B cell (primary cell): Measurements from ENCODE around the gene LRRC25. TPM values are rescaled to one million over a fixed set of nuclear protein-coding genes. Genes with fewer than 3 reads are reported as not detected.
A peak's percentile ranks its signal among the peaks of the same experiment; 100 is the strongest.

Experiments used
- ATAC-seq: fragments of 200-7000 bp; cut with Tn5 transposase; one replicate; pipeline ENCODE4 v1.10.0; 2021; ENCODE audit warnings: low read depth, mild to moderate bottlenecking, moderate number of reproducible peaks, moderate library complexity
- CTCF ChIA-PET: fragments of 350-600 bp; sonication (Branson Sonifier 250); formaldehyde crosslinking; loops from one replicate; lab custom pipeline; 2021; ENCODE audit warnings: antibody characterized with exemption, inconsistent platforms; lab: Charles Lee
- POLR2A ChIA-PET: fragments of 350-600 bp; sonication (Branson Sonifier 250); formaldehyde crosslinking; loops from one replicate; lab custom pipeline; 2021; ENCODE audit warnings: antibody characterized with exemption; lab: Charles Lee
- DNase-seq: peaks from one replicate; pipeline ENCODE4 v3.0.0; 2013
- H2AFZ ChIP-seq: 2 replicates; pipeline ENCODE4 v1.6.1; 2012; ENCODE audit warnings: mild to moderate bottlenecking, low read depth, low read length; ENCODE audit not compliant: insufficient read depth, poor library complexity, severe bottlenecking
- H3K27ac ChIP-seq, 2 donors: 1 replicate in 1 of 2; 2 replicates in 1 of 2; pipeline ENCODE4 v1.5.1; 2012 to 2013; ENCODE audit warnings: low read length in 2 of 2, mild to moderate bottlenecking in 2 of 2, moderate library complexity in 1 of 2
- H3K27me3 ChIP-seq, 4 experiments: fragments of 200-600 bp in 1 of 4; sonication (generic) in 1 of 4; replicated peaks in 1 of 4; 1 replicate in 2 of 4; 2 replicates in 2 of 4; pipeline versions ENCODE4 v1.6.1 to v1.7.0; 2013 to 2016; ENCODE audit warnings: low read length in 3 of 4, mild to moderate bottlenecking in 2 of 4, mixed read lengths in 1 of 4, moderate library complexity in 1 of 4; ENCODE audit not compliant: insufficient read depth in 4 of 4, control insufficient read depth in 3 of 4; ENCODE audit errors: control extremely low read depth in 1 of 4
- H3K36me3 ChIP-seq, 2 experiments: replicated peaks in 1 of 2; 1 replicate in 1 of 2; 2 replicates in 1 of 2; pipeline versions ENCODE4 v1.6.1 to v1.7.1; 2013; ENCODE audit warnings: low read length in 1 of 2; ENCODE audit not compliant: insufficient read depth in 2 of 2, control insufficient read depth in 1 of 2; ENCODE audit errors: control extremely low read depth in 1 of 2, extremely low read depth in 1 of 2
- H3K4me1 ChIP-seq, 2 donors: fragments of 200-600 bp in 1 of 2; sonication (generic) in 1 of 2; 1 replicate in 1 of 2; 2 replicates in 1 of 2; pipeline versions ENCODE4 v1.5.1 to v1.6.1; 2013 to 2017; ENCODE audit warnings: low read length in 2 of 2; ENCODE audit not compliant: control insufficient read depth in 2 of 2, insufficient read depth in 2 of 2
- H3K4me2 ChIP-seq: replicated peaks from 2 replicates; pipeline ENCODE3; 2012; ENCODE audit warnings: mild to moderate bottlenecking, low read depth, low read length; ENCODE audit not compliant: poor library complexity, severe bottlenecking
- H3K4me3 ChIP-seq, 5 experiments: fragments of 200-600 bp in 1 of 5; sonication (generic) in 1 of 5; 1 replicate in 3 of 5; 2 replicates in 2 of 5; pipeline versions ENCODE4 v1.5.1 to v1.7.0; 2011 to 2016; ENCODE audit warnings: low read length in 4 of 5, mild to moderate bottlenecking in 4 of 5, low read depth in 2 of 5, control low read depth in 1 of 5, moderate library complexity in 1 of 5; ENCODE audit not compliant: insufficient read depth in 1 of 5; ENCODE audit errors: control extremely low read depth in 1 of 5, extremely low read depth in 1 of 5
- H3K79me2 ChIP-seq: fragments of 200-600 bp; sonication (generic); one replicate; pipeline ENCODE4 v1.6.0; 2016; ENCODE audit warnings: low read length; ENCODE audit not compliant: control insufficient read depth, insufficient read depth
- H3K9ac ChIP-seq: fragments of 200-600 bp; sonication (generic); 2 replicates; pipeline ENCODE4 v1.6.1; 2017; ENCODE audit warnings: mild to moderate bottlenecking, low read length, moderate library complexity
- H3K9me3 ChIP-seq, 3 donors: one replicate each; pipeline versions ENCODE4 v1.6.1 to v1.7.1; 2013; ENCODE audit warnings: low read length in 2 of 3; ENCODE audit not compliant: control insufficient read depth in 2 of 3, insufficient read depth in 1 of 3; ENCODE audit errors: control extremely low read depth in 1 of 3
- H4K20me1 ChIP-seq: 2 replicates; pipeline ENCODE4 v1.6.0; 2012; ENCODE audit warnings: mild to moderate bottlenecking, low read length; ENCODE audit not compliant: insufficient read depth, control insufficient read depth, poor library complexity, severe bottlenecking
- H3K27ac Mint-ChIP-seq: one replicate; pipeline ENCODE4 v1.8.0; 2021; ENCODE audit warnings: mixed read lengths
- H3K27me3 Mint-ChIP-seq: one replicate; pipeline ENCODE4 v1.8.0; 2021; ENCODE audit warnings: mixed read lengths
- H3K4me1 Mint-ChIP-seq: one replicate; pipeline ENCODE4 v1.8.0; 2021; ENCODE audit warnings: mixed read lengths
- H3K4me3 Mint-ChIP-seq: one replicate; pipeline ENCODE4 v1.8.0; 2021; ENCODE audit warnings: mixed read lengths
- H3K9me3 Mint-ChIP-seq: one replicate; pipeline ENCODE4 v1.8.0; 2022; ENCODE audit warnings: mixed read lengths; ENCODE audit not compliant: insufficient read depth
- CTCF ChIP-seq: fragments of 200-600 bp; IDR thresholded peaks from one replicate; pipeline ENCODE4 v1.8.0; 2022; ENCODE audit warnings: antibody characterized with exemption, mild to moderate bottlenecking
- EZH2 ChIP-seq: IDR thresholded peaks from 2 replicates; pipeline ENCODE4 v1.6.1; 2012; ENCODE audit warnings: borderline replicate concordance, low read depth, mild to moderate bottlenecking, moderate library complexity, low read length; ENCODE audit not compliant: insufficient read depth, poor library complexity, severe bottlenecking
- WGBS: methylation state at CpG from one replicate; pipeline ENCODE4 v1.1.5; 2013; ENCODE audit warnings: missing lambda C conversion rate; ENCODE audit not compliant: insufficient coverage; 5-methylcytosine and 5-hydroxymethylcytosine counted together
- intact Hi-C: fragments of 100-400 bp; cut with micrococcal nuclease; formaldehyde crosslinking; loops from one replicate; pipeline ENCODE4 v1.10.0; 2022
- polyA plus RNA-seq: library from polyadenylated mRNA; depleted of rRNA; stranded (reverse); fragments of >200 nt; gene quantifications from 2 replicates; pipeline ENCODE4 v1.2.3, GENCODE V29; 2012
- total RNA-seq, 2 donors: library from RNA; stranded (reverse); fragments of 120-200 nt in 1 of 2; gene quantifications; 1 replicate in 1 of 2; 2 replicates in 1 of 2; pipeline versions ENCODE4 v1.2.3 to v1.2.4, GENCODE V29; 2013 to 2022

Gene LRRC25
- total and polyA plus RNA-seq, 2 donors (not counting 1 experiment from before 2014, with no cell fraction given) = 2.4 to 5.7 TPM

GRCh38 chr19:18390065-18390907 is 7.1 kb downstream of the LRRC25 start:
- H3K4me1 ChIP-seq = peaks cover 42 to 43% of the 10 kb centered on the region in 2 donors
- TF ChIP-seq CTCF (no peak), EZH2 (no peak)
- no peaks in the 10 kb centered on the region for H3K79me2 ChIP-seq
- ChIA-PET CTCF (interaction anchor here (0.5 to 10.6 kb wide), 11 partner anchors 10 to 291 kb away, joined by 3 to 196 read pairs (median 8); partner anchors contain the start of genes LRRC25 and SSBP4), POLR2A (interaction anchor here (0.6 to 1.3 kb wide), 2 partner anchors 12 to 31 kb away, joined by 5 to 7 read pairs; no protein-coding TSS in a partner anchor)
- no peaks in the 10 kb centered on the region for H3K9me3 Mint-ChIP-seq
- no peak overlapping the region for H3K9ac ChIP-seq
- no peak for ATAC-seq
- H3K27me3 ChIP-seq = peaks cover 0 to 21% (median 10%) of the 10 kb centered on the region in 4 experiments
- peak overlapping the region; percentile 23 for H3K4me3 Mint-ChIP-seq
- no peak for DNase-seq
- WGBS = 93% methylated on average over 5 of the region's 6 CpGs
- peak overlapping the region; percentile 21 for H3K27ac Mint-ChIP-seq
- peaks cover 0 to 3% of the 10 kb centered on the region in 2 experiments for H3K36me3 ChIP-seq
- no peak overlapping the region for H3K4me2 ChIP-seq
- intact Hi-C loops = no loop called here
- H3K4me1 Mint-ChIP-seq = peaks cover 45% of the 10 kb centered on the region
- no peak overlapping the region for H3K27ac ChIP-seq
- peaks cover 0 to 5% (median 5%) of the 10 kb centered on the region in 3 donors for H3K9me3 ChIP-seq
- H2AFZ ChIP-seq = no peak overlapping the region
- peaks cover 8% of the 10 kb centered on the region for H4K20me1 ChIP-seq
- no peaks in the 10 kb centered on the region for H3K27me3 Mint-ChIP-seq
- H3K4me3 ChIP-seq = no peak overlapping the region

GRCh38 chr19:18389726-18390064 is 7.7 kb downstream of the LRRC25 start:
- TF ChIP-seq CTCF (no peak), EZH2 (no peak)
- Mint-ChIP-seq H3K4me1 (peaks cover 44% of the 10 kb centered on the region), H3K27ac (no peak overlapping the region), H3K4me3 (peak overlapping the region; percentile 23), H3K27me3 (peaks cover under 1% of the 10 kb centered on the region), H3K9me3 (no peaks in the 10 kb centered on the region)
- no peak overlapping the region for H3K4me3 ChIP-seq
- no peak overlapping the region for H3K9ac ChIP-seq
- intact Hi-C loops = loop anchor here (5.0 kb wide), 1 partner anchor 33 kb away; no protein-coding TSS in a partner anchor
- no peaks in the 10 kb centered on the region for H3K79me2 ChIP-seq
- no peak overlapping the region for H3K27ac ChIP-seq
- peaks cover 0 to 8% (median 5%) of the 10 kb centered on the region in 3 donors for H3K9me3 ChIP-seq
- H2AFZ ChIP-seq = no peak overlapping the region
- DNase-seq (no peak), ATAC-seq (no peak)
- peaks cover 42 to 43% of the 10 kb centered on the region in 2 donors for H3K4me1 ChIP-seq
- POLR2A ChIA-PET = interaction anchor here (0.6 kb wide), 1 partner anchor 200 kb away, joined by 4 read pairs; no protein-coding TSS in a partner anchor
- peaks cover 8% of the 10 kb centered on the region for H4K20me1 ChIP-seq
- CTCF ChIA-PET = interaction anchor here (0.9 to 10.6 kb wide), 13 partner anchors 9 to 209 kb away, joined by 3 to 196 read pairs (median 9); partner anchors contain the start of genes LRRC25 and SSBP4
- H3K27me3 ChIP-seq = peaks cover 0 to 27% (median 14%) of the 10 kb centered on the region in 4 experiments
- H3K36me3 ChIP-seq = peaks cover 0 to 3% of the 10 kb centered on the region in 2 experiments
- no peak overlapping the region for H3K4me2 ChIP-seq
